ENCODE data around the gene SH3RF2. TPM values are rescaled to one million over a fixed set of nuclear protein-coding genes. Genes with fewer than 3 reads are reported as not detected.

The SH3RF2 gene
- total and polyA plus RNA-seq, 7 experiments from 2014 or later: 0.22 to 0.61 TPM; not detected in 5

GRCh38 chr5:146076455-146076854 is 140.1 kb downstream of the SH3RF2 start:
- Histone ChIP-seq H3K9me3 (ENCODE audit: control insufficient read depth in 2 of 3, low read length in 3 of 3) (no peaks in the 10 kb centered on the region), H3K36me3 (ENCODE audit: control insufficient read depth in 2 of 3, insufficient read depth in 3 of 3, low read length in 3 of 3) (no peaks in the 10 kb centered on the region), H3K4me3 (ENCODE audit: low read length) (no peak overlapping the region), H3K4me1 (ENCODE audit: control insufficient read depth in 2 of 2, insufficient read depth in 2 of 2, low read length in 2 of 2) (peaks cover 0 to 4% of the 10 kb centered on the region in 2 donors), H3K27me3 (ENCODE audit: control insufficient read depth in 2 of 2, insufficient read depth in 2 of 2, low read length in 2 of 2) (no peaks in the 10 kb centered on the region), H3K27ac (ENCODE audit: low read depth, low read length) (no peak overlapping the region)
- no peak overlapping the region for H3K4me3 Mint-ChIP-seq
- no peaks in the 10 kb centered on the region for H3K36me3 Mint-ChIP-seq
- ChIA-PET POLR2A (no interaction called here), CTCF (no interaction called here)
- H3K4me1 Mint-ChIP-seq: peaks cover 0 to 11% (median 9%) of the 10 kb centered on the region in 7 donors
- H3K27me3 Mint-ChIP-seq: peaks cover 18 to 40% (median 19%) of the 10 kb centered on the region in 5 donors
- peaks cover 0 to 2% (median 0%) of the 10 kb centered on the region in 11 donors for H3K9me3 Mint-ChIP-seq
- DNase-seq (no peak), ATAC-seq (no peak)
- H3K27ac Mint-ChIP-seq: no peak overlapping the region
- intact Hi-C loops (cut with micrococcal nuclease): no loop called here

GRCh38 chr5:146078566-146078965 is 142.2 kb downstream of the SH3RF2 start:
- H3K4me3 ChIP-seq (ENCODE audit: low read length): no peak overlapping the region
- ChIA-PET CTCF (no interaction called here), POLR2A (no interaction called here)
- H3K36me3 ChIP-seq (ENCODE audit: control insufficient read depth in 2 of 3, insufficient read depth in 3 of 3, low read length in 3 of 3): no peaks in the 10 kb centered on the region
- H3K4me3 Mint-ChIP-seq: no peak overlapping the region
- intact Hi-C loops (cut with micrococcal nuclease): no loop called here
- DNase-seq (no peak), ATAC-seq (no peak)
- H3K4me1 ChIP-seq (ENCODE audit: control insufficient read depth in 2 of 2, insufficient read depth in 2 of 2, low read length in 2 of 2): peaks cover 0 to 4% of the 10 kb centered on the region in 2 donors
- no peaks in the 10 kb centered on the region for H3K36me3 Mint-ChIP-seq
- no peak overlapping the region for H3K27ac ChIP-seq (ENCODE audit: low read depth, low read length)
- no peak overlapping the region for H3K27ac Mint-ChIP-seq
- H3K27me3 Mint-ChIP-seq: peaks cover 13 to 41% (median 19%) of the 10 kb centered on the region in 5 donors
- H3K27me3 ChIP-seq (ENCODE audit: control insufficient read depth in 2 of 2, insufficient read depth in 2 of 2, low read length in 2 of 2): no peaks in the 10 kb centered on the region
- H3K4me1 Mint-ChIP-seq: peaks cover 0 to 11% (median 9%) of the 10 kb centered on the region in 7 donors
- no peaks in the 10 kb centered on the region for H3K9me3 ChIP-seq (ENCODE audit: control insufficient read depth in 2 of 3, low read length in 3 of 3)
- H3K9me3 Mint-ChIP-seq: peaks cover 0 to 4% (median 0%) of the 10 kb centered on the region in 11 donors

GRCh38 chr5:146079695-146080373 is 143.5 kb downstream of the SH3RF2 start:
- intact Hi-C loops (cut with micrococcal nuclease): no loop called here
- CTCF ChIA-PET: no interaction called here
- H3K27ac Mint-ChIP-seq: no peak overlapping the region
- POLR2A ChIA-PET: no interaction called here
- ATAC-seq: no peak
- H3K4me3 Mint-ChIP-seq: no peak overlapping the region
- peaks cover 0 to 11% (median 9%) of the 10 kb centered on the region in 7 donors for H3K4me1 Mint-ChIP-seq
- H3K36me3 Mint-ChIP-seq: no peaks in the 10 kb centered on the region
- Histone ChIP-seq H3K36me3 (ENCODE audit: control insufficient read depth in 2 of 3, insufficient read depth in 3 of 3, low read length in 3 of 3) (no peaks in the 10 kb centered on the region), H3K4me1 (ENCODE audit: control insufficient read depth in 2 of 2, insufficient read depth in 2 of 2, low read length in 2 of 2) (peaks cover 0 to 4% of the 10 kb centered on the region in 2 donors), H3K9me3 (ENCODE audit: control insufficient read depth in 2 of 3, low read length in 3 of 3) (no peaks in the 10 kb centered on the region), H3K27me3 (ENCODE audit: control insufficient read depth in 2 of 2, insufficient read depth in 2 of 2, low read length in 2 of 2) (no peaks in the 10 kb centered on the region), H3K4me3 (ENCODE audit: low read length) (no peak overlapping the region), H3K27ac (ENCODE audit: low read depth, low read length) (no peak overlapping the region)
- peaks cover 14 to 37% (median 19%) of the 10 kb centered on the region in 5 donors for H3K27me3 Mint-ChIP-seq
- H3K9me3 Mint-ChIP-seq: peaks cover 0 to 4% (median 0%) of the 10 kb centered on the region in 11 donors
- DNase-seq: peak in 1 of 9 donors; percentile 24

GRCh38 chr5:146081556-146081955 is 145.2 kb downstream of the SH3RF2 start:
- no peak for DNase-seq
- no peak overlapping the region for H3K27ac Mint-ChIP-seq
- CTCF ChIA-PET: no interaction called here

GRCh38 chr5:146082798-146083197 is 146.4 kb downstream of the SH3RF2 start:
- H3K27me3 Mint-ChIP-seq: peaks cover 6 to 24% (median 18%) of the 10 kb centered on the region in 5 donors
- H3K4me1 Mint-ChIP-seq: peaks cover 0 to 11% (median 9%) of the 10 kb centered on the region in 7 donors
- ChIA-PET POLR2A (no interaction called here), CTCF (no interaction called here)
- Histone ChIP-seq H3K27me3 (ENCODE audit: control insufficient read depth in 2 of 2, insufficient read depth in 2 of 2, low read length in 2 of 2) (no peaks in the 10 kb centered on the region), H3K36me3 (ENCODE audit: control insufficient read depth in 2 of 3, insufficient read depth in 3 of 3, low read length in 3 of 3) (no peaks in the 10 kb centered on the region), H3K9me3 (ENCODE audit: control insufficient read depth in 2 of 3, low read length in 3 of 3) (no peaks in the 10 kb centered on the region), H3K4me3 (ENCODE audit: low read length) (no peak overlapping the region), H3K27ac (ENCODE audit: low read depth, low read length) (no peak overlapping the region), H3K4me1 (ENCODE audit: control insufficient read depth in 2 of 2, insufficient read depth in 2 of 2, low read length in 2 of 2) (peaks cover 0 to 4% of the 10 kb centered on the region in 2 donors)
- no peak overlapping the region for H3K27ac Mint-ChIP-seq
- no peak for DNase-seq
- H3K36me3 Mint-ChIP-seq: no peaks in the 10 kb centered on the region
- H3K9me3 Mint-ChIP-seq: peaks cover 0 to 4% (median 0%) of the 10 kb centered on the region in 11 donors
- no peak for ATAC-seq
- H3K4me3 Mint-ChIP-seq: no peak overlapping the region
- intact Hi-C loops (cut with micrococcal nuclease): no loop called here

More at GRCh38 chr5:146081556-146081955, 145.2 kb downstream of the SH3RF2 start:
- H3K27ac ChIP-seq (ENCODE audit: low read depth, low read length): no peak overlapping the region
- no peaks in the 10 kb centered on the region for H3K36me3 ChIP-seq (ENCODE audit: control insufficient read depth in 2 of 3, insufficient read depth in 3 of 3, low read length in 3 of 3)
- Mint-ChIP-seq H3K36me3 (no peaks in the 10 kb centered on the region), H3K4me1 (peaks cover 0 to 11% (median 9%) of the 10 kb centered on the region in 7 donors), H3K9me3 (peaks cover 0 to 4% (median 0%) of the 10 kb centered on the region in 11 donors), H3K27me3 (peaks cover 6 to 33% (median 19%) of the 10 kb centered on the region in 5 donors), H3K4me3 (no peak overlapping the region)
- H3K27me3 ChIP-seq (ENCODE audit: control insufficient read depth in 2 of 2, insufficient read depth in 2 of 2, low read length in 2 of 2): no peaks in the 10 kb centered on the region
- H3K4me1 ChIP-seq (ENCODE audit: control insufficient read depth in 2 of 2, insufficient read depth in 2 of 2, low read length in 2 of 2): peaks cover 0 to 4% of the 10 kb centered on the region in 2 donors
- POLR2A ChIA-PET: no interaction called here
- H3K9me3 ChIP-seq (ENCODE audit: control insufficient read depth in 2 of 3, low read length in 3 of 3): no peaks in the 10 kb centered on the region
- intact Hi-C loops (cut with micrococcal nuclease): no loop called here
- no peak overlapping the region for H3K4me3 ChIP-seq (ENCODE audit: low read length)
- ATAC-seq: no peak

- no peaks in the 10 kb centered on the region for H3K9me3 ChIP-seq (ENCODE audit: control insufficient read depth in 2 of 3, low read length in 3 of 3)
- H3K27ac Mint-ChIP-seq: no peak overlapping the region
- peaks cover 0 to 8% (median 5%) of the 10 kb centered on the region in 7 donors for H3K4me1 Mint-ChIP-seq
- H3K27ac ChIP-seq (ENCODE audit: low read depth, low read length): no peak overlapping the region
- no peaks in the 10 kb centered on the region for H3K36me3 ChIP-seq (ENCODE audit: control insufficient read depth in 2 of 3, insufficient read depth in 3 of 3, low read length in 3 of 3)
- peaks cover 0 to 4% of the 10 kb centered on the region in 2 donors for H3K4me1 ChIP-seq (ENCODE audit: control insufficient read depth in 2 of 2, insufficient read depth in 2 of 2, low read length in 2 of 2)
- peaks cover 0 to 2% (median 0%) of the 10 kb centered on the region in 11 donors for H3K9me3 Mint-ChIP-seq
- no peak overlapping the region for H3K4me3 Mint-ChIP-seq
- DNase-seq (no peak), ATAC-seq (no peak)
- intact Hi-C loops (cut with micrococcal nuclease): no loop called here
- peaks cover 5 to 19% (median 10%) of the 10 kb centered on the region in 5 donors for H3K27me3 Mint-ChIP-seq
- no peaks in the 10 kb centered on the region for H3K27me3 ChIP-seq (ENCODE audit: control insufficient read depth in 2 of 2, insufficient read depth in 2 of 2, low read length in 2 of 2)
- POLR2A ChIA-PET: no interaction called here
- no peaks in the 10 kb centered on the region for H3K36me3 Mint-ChIP-seq
- no peak overlapping the region for H3K4me3 ChIP-seq (ENCODE audit: low read length)
- CTCF ChIA-PET: no interaction called here
Observed at GRCh38 chr5:146084376-146084775, 148.0 kb downstream of the SH3RF2 start.

- intact Hi-C loops (cut with micrococcal nuclease): no loop called here
- no peak overlapping the region for H3K4me3 ChIP-seq (ENCODE audit: low read length)
- H3K27ac Mint-ChIP-seq: no peak overlapping the region
- H3K36me3 ChIP-seq (ENCODE audit: control insufficient read depth in 2 of 3, insufficient read depth in 3 of 3, low read length in 3 of 3): no peaks in the 10 kb centered on the region
- ChIA-PET POLR2A (no interaction called here), CTCF (interaction anchor here (0.6 kb wide), 1 partner anchor 44 kb away, joined by 3 read pairs; no protein-coding TSS in a partner anchor)
- no peak for ATAC-seq
- peaks cover 0 to 8% (median 0%) of the 10 kb centered on the region in 5 donors for H3K36me3 Mint-ChIP-seq
- no peak overlapping the region for H3K4me3 Mint-ChIP-seq
- H3K27ac ChIP-seq (ENCODE audit: low read depth, low read length): no peak overlapping the region
- peaks cover 0 to 6% (median 3%) of the 10 kb centered on the region in 5 donors for H3K27me3 Mint-ChIP-seq
- H3K4me1 ChIP-seq (ENCODE audit: control insufficient read depth in 2 of 2, insufficient read depth in 2 of 2, low read length in 2 of 2): no peaks in the 10 kb centered on the region
- H3K9me3 Mint-ChIP-seq: peaks cover 0 to 2% (median 0%) of the 10 kb centered on the region in 11 donors
- no peak for DNase-seq
- no peaks in the 10 kb centered on the region for H3K9me3 ChIP-seq (ENCODE audit: control insufficient read depth in 2 of 3, low read length in 3 of 3)
- no peaks in the 10 kb centered on the region for H3K27me3 ChIP-seq (ENCODE audit: control insufficient read depth in 2 of 2, insufficient read depth in 2 of 2, low read length in 2 of 2)
- no peaks in the 10 kb centered on the region for H3K4me1 Mint-ChIP-seq
Observed at GRCh38 chr5:146088098-146088497, 151.7 kb downstream of the SH3RF2 start.

All from naive thymus-derived CD4-positive, alpha-beta T cell (primary cell).